SK-N-MC (cell line): ENCODE results near the gene PKNOX2.

Source experiments
- EZH2 ChIP-seq: fragments of 200-600 bp; sonication (generic); IDR thresholded peaks from one replicate; pipeline ENCODE4 v1.6.1; 2017; ENCODE audit warnings: antibody characterized with exemption
- POLR2AphosphoS5 ChIP-seq: IDR thresholded peaks from 2 replicates; pipeline ENCODE4 v1.6.1; 2012; ENCODE audit warnings: mild to moderate bottlenecking, low read depth, low read length, borderline replicate concordance

DNA sequence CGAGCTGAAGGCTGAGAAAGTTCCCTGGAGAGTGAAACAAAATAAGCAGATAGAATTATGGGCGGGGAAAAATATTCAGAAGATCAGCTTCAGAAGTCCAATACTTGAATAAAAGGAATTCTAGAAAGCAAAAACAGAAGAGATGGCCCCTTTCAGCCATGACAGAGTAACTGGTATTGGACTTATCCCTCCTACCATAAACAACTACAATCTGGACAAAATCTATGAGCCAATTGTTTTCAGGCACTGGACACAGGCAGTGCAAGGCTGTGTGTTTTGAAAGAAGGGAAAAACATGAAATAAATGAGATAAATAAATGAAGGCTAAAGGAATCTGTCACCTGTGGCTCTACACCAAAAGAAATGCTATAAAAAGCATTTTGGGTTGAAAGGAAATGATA, 305.8 kb downstream of the PKNOX2 start:
- TF ChIP-seq EZH2 = no peak
- no peak for TF ChIP-seq POLR2AphosphoS5
